ENCODE data around the gene PPP1R1C.

Gene PPP1R1C

GRCh38 chr2:182128821-182129707 is 143.4 kb downstream of the PPP1R1C start:
- H3K4me3 ChIP-seq (ENCODE audit: low read length) = no peak overlapping the region

GRCh38 chr2:182132605-182133004 is 147.0 kb downstream of the PPP1R1C start:
- TF ChIP-seq CTCF (IDR thresholded peaks at IDR 0.05; ENCODE audit: insufficient read depth, low read depth, low read length, missing control alignments) = peak; percentile 37
- DNase-seq (ENCODE audit: low read depth) = no peak
- H3K4me3 ChIP-seq (ENCODE audit: low read length) = no peak overlapping the region

More at GRCh38 chr2:182128821-182129707, 143.4 kb downstream of the PPP1R1C start:
- no peak for TF ChIP-seq CTCF (IDR thresholded peaks at IDR 0.05; ENCODE audit: insufficient read depth, low read depth, low read length, missing control alignments)
- DNase-seq (ENCODE audit: low read depth) = no peak

GRCh38 chr2:182133195-182133891 is 147.7 kb downstream of the PPP1R1C start:
- no peak for TF ChIP-seq CTCF (IDR thresholded peaks at IDR 0.05; ENCODE audit: insufficient read depth, low read depth, low read length, missing control alignments)
- DNase-seq (ENCODE audit: low read depth) = peak; percentile 40

GRCh38 chr2:182134201-182134600 is 148.5 kb downstream of the PPP1R1C start:
- no peak for TF ChIP-seq CTCF (IDR thresholded peaks at IDR 0.05; ENCODE audit: insufficient read depth, low read depth, low read length, missing control alignments)
- H3K4me3 ChIP-seq (ENCODE audit: low read length) = no peak overlapping the region
- DNase-seq (ENCODE audit: low read depth) = no peak

More at GRCh38 chr2:182133195-182133891, 147.7 kb downstream of the PPP1R1C start:
- no peak overlapping the region for H3K4me3 ChIP-seq (ENCODE audit: low read length)

GRCh38 chr2:182142062-182142461 is 156.4 kb downstream of the PPP1R1C start:
- no peak overlapping the region for H3K4me3 ChIP-seq (ENCODE audit: low read length)
- TF ChIP-seq CTCF (IDR thresholded peaks at IDR 0.05; ENCODE audit: insufficient read depth, low read depth, low read length, missing control alignments) = no peak
- no peak for DNase-seq (ENCODE audit: low read depth)

- no peak for TF ChIP-seq CTCF (IDR thresholded peaks at IDR 0.05; ENCODE audit: insufficient read depth, low read depth, low read length, missing control alignments)
- no peak for DNase-seq (ENCODE audit: low read depth)
These were observed 158.6 kb downstream of the PPP1R1C start for GRCh38 chr2:182144041-182144775.

More at GRCh38 chr2:182144041-182144775, 158.6 kb downstream of the PPP1R1C start:
- H3K4me3 ChIP-seq (ENCODE audit: low read length) = no peak overlapping the region

Measured in epithelial cell of esophagus (primary cell).